GOT3 (cell line): ENCODE results near the gene MON1A.
A peak's percentile ranks its signal among the peaks of the same experiment; 100 is the strongest.
"Not testable (repeated sequence)": the region's sequence is repeated elsewhere in the genome, so short reads cannot be mapped to it uniquely, and the experiment has no call there.

Experiments
- DNase-seq: peaks from one replicate; lab custom pipeline; 2025; ENCODE audit warnings: mixed read lengths; lab: John Stamatoyannopoulos, UW

Gene MON1A

DNA sequence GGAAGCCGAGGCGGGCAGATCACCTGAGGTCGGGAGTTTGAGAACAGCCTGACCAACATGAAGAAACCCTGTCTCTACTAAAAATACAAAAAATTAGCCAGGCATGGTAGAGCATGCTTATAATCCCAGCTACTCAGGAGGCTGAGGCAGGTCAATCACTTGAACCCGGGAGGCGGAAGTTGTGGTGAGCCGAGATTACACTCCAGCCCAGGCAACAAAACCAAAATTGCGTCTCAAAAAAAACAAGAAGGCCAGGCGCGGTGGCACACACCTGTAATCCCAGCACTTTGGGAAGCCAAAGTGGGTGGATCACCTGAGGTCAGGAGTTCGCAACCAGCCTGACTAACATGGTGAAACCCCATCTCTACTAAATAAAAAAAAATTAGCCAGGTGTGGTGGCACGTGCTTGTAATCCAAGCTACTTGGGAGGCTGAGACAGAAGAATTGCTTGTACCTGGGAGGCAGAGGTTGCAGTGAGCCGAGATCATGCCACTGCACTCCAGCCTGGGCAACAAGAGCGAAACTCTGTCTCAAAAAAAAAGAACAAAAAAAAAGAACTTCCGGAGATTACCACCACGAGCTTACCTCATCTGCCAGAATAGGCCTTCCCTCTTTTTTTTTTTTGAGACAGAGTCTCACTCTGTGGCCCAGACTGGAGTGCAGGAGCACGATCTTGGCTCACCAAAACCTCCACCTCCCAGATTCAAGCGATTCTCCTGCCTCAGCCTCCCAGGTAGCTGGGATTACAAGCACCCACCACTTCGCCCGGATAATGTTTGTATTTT is 11.6 kb downstream of the MON1A start:
- DNase-seq = not testable (repeated sequence)

DNA sequence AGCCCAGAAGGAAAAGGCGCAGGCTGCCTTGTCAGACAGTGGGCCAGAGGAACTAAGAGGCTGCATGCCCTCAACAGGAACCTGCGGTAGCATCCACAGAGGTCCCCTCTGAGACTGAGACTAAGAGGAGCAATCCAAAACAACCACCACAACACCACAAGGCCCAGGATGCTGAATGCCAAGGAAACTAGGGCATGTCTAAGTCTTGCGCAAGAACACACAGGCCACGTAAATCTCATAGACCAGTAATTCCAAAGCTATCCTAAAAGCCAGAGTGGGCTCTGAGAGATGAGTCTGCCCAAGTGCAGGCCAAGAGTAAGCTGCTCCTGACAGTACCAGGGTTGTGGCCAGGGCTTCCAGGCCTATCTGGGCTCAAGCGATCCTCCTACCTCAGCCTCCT is 12.9 kb downstream of the MON1A start:
- DNase-seq = no peak

- no peak for DNase-seq
Measured at GRCh38 chr3:49914906-49915305, 14.7 kb downstream of the MON1A start.

GRCh38 chr3:49912881-49913281 is 16.7 kb downstream of the MON1A start:
- no peak for DNase-seq

GRCh38 chr3:49911611-49912010 is 18.0 kb downstream of the MON1A start:
- no peak for DNase-seq

- DNase-seq = no peak
Measured at GRCh38 chr3:49911124-49911420, 18.5 kb downstream of the MON1A start.

DNA sequence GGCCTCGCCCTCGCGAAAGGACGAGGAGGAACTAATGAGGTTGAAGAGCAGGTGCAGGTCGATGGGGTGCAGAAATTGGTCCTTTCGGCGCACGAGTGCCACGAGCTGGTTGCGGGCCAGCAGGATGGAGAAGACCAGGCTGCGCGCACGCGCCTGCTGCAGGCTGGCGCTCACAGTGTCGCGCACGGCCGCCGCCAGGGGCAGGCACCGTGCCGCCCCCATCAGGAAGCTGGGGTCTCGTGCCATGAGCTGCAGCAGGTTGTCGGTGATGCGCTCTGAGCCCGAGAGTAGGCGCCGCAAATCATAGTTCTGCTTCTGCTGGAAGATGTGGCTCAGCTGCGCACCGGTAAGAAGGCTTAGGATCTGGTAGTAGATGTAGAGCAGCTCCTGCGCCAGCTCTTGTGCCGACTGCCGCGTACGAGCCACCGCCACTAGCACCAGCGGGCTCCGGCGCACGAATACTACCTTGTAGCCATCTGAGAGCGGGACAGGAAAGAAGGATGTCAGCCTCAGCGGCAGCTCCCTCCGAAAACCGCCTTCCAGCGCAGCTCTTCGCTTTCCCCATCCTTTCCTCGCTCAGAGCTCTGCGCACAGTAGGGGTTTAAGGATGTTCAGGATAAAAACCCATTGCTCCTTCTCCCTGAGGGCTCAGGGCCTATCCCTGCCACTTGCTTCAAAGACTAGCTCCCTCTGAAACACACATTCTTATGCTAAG is 19.0 kb downstream of the MON1A start:
- DNase-seq = no peak

GRCh38 chr3:49908373-49909199 is 21.0 kb downstream of the MON1A start:
- DNase-seq = no peak

GRCh38 chr3:49906073-49906743 is 23.4 kb downstream of the MON1A start:
- DNase-seq = no peak

DNA sequence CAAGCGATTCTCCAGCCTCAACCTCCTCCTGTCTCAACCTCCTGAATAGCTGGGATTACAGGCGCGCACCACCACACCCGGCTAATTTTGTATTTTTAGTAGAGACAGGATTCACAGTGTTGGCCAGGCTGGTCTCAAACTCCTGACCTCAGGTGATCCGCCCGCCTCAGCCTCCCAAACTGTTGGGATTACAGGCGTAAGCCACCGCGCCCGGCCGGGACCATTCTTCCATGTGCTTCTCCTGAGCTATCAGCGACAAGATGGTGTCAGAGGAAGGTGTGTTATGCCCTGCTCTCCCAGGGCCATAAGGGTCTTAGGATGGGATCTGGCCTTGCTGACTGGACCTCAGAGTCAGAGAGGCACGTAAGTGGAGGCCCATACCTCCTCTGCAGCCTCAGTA is 25.2 kb downstream of the MON1A start:
- DNase-seq = not testable (repeated sequence)

- DNase-seq = no peak
Measured at GRCh38 chr3:49903451-49904424, 25.9 kb downstream of the MON1A start, which contains the start of gene MST1R. Gene MST1R (minus strand): TSS chr3:49903873. CDS start chr3:49903609, 264 bp downstream.

DNA sequence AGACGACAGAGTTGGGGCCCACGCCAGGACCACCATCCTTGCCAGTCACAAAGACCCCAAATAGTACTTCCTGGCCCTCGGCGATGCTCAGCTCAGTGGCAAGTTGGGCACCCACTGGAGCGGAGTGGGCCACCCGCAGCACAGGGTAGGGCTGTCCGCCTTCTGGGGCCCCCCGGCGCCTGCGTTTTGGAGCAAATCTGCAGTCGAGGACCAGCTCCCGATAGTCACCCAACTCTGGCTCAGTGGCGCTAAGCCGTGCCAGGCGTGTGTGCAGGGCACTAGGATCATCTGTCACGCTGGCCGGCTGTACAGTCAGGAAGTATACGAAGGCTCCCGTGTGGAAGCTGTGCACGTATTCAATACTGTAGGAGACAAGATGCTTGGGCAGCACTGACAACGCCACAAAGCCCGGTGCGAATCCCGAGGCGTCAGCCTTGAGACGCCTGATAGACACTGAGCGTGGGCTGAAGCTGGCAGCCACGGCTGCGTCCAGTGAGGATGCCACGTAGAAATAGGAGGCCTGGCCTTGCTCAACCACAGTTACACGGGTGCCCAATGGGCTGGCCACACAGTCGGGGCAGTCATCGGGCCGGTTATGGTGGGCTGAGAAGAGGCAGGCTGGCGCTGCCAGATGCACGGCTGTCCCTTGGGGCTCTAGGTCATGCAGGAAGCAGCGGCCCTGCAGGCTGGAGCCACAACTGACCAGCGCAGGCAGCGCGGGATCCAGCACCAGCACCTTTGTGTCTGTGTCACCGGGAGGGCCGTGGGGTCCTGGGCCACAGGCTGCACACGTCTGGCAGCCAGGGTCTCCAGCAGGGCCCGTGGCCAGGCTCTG is 26.9 kb downstream of the MON1A start:
- no peak for DNase-seq

GRCh38 chr3:49901366-49902339 is 28.0 kb downstream of the MON1A start:
- DNase-seq = no peak

GRCh38 chr3:49900491-49901153 is 29.0 kb downstream of the MON1A start:
- DNase-seq = peak; percentile 31

- DNase-seq = no peak
Measured at GRCh38 chr3:49899815-49900214, 29.8 kb downstream of the MON1A start.

DNA sequence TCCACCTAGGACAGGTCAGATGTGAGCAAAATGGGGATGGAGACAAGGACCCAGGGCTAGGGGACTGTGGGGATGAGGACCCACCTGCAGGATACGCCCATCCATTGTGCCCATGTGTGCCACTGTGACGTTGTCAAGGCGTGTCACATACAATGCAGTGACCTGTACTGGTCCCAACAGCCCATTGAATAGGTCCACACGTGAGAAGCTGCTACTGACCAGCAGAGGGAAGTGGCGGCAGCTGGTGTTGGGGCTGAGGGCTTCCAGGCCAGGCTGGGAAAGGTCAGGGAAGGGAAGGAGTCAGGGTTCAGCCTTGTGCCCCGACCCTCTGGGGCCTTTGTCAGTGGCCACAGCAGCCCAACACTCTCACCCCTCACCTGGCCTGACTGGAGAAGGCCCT is 30.6 kb downstream of the MON1A start:
- no peak for DNase-seq

GRCh38 chr3:49896345-49896744 is 33.3 kb downstream of the MON1A start:
- no peak for DNase-seq

- DNase-seq = no peak
Measured at GRCh38 chr3:49895791-49896190, 33.8 kb downstream of the MON1A start.
